Calu3 (cell line): ENCODE measurements around the gene RNF130. TPM values are rescaled to one million over a fixed set of nuclear protein-coding genes. Genes with fewer than 3 reads are reported as not detected.

ENCODE experiments used
- BruUV-seq: library from RNA; stranded (reverse); fragments of 400-500 nt; replicated peaks from 2 replicates; lab custom pipeline; 2021; lab: Mats Ljungman, UMichigan
- CTCF ChIA-PET: fragments of 300-600 bp; sonication (Branson Sonifier 250); formaldehyde crosslinking; loops from one replicate; lab custom pipeline; 2022; ENCODE audit warnings: antibody characterized with exemption; lab: Charles Lee
- DNase-seq: peaks from one replicate; pipeline ENCODE4 v3.0.0; 2022
- H3K27ac Mint-ChIP-seq: one replicate; pipeline ENCODE4 v1.8.0; 2022; ENCODE audit warnings: mixed read lengths; ENCODE audit not compliant: unreplicated experiment
- H3K27me3 Mint-ChIP-seq: one replicate; pipeline ENCODE4 v1.8.0; 2022; ENCODE audit warnings: mixed read lengths; ENCODE audit not compliant: unreplicated experiment
- H3K36me3 Mint-ChIP-seq: one replicate; pipeline ENCODE4 v1.8.0; 2022; ENCODE audit warnings: mild to moderate bottlenecking, moderate library complexity, mixed read lengths; ENCODE audit not compliant: insufficient read depth, unreplicated experiment
- H3K4me1 Mint-ChIP-seq: one replicate; pipeline ENCODE4 v1.8.0; 2022; ENCODE audit warnings: mild to moderate bottlenecking, low read depth, mixed read lengths; ENCODE audit not compliant: unreplicated experiment
- H3K4me3 Mint-ChIP-seq: one replicate; pipeline ENCODE4 v1.8.0; 2022; ENCODE audit warnings: mild to moderate bottlenecking, low read depth, moderate library complexity, mixed read lengths; ENCODE audit not compliant: unreplicated experiment
- H3K9me3 Mint-ChIP-seq: one replicate; pipeline ENCODE4 v1.8.0; 2022; ENCODE audit warnings: low read depth, mixed read lengths; ENCODE audit not compliant: unreplicated experiment
- CTCF ChIP-seq: fragments of 200-600 bp; IDR thresholded peaks from one replicate; pipeline ENCODE4 v1.8.0; 2022; ENCODE audit warnings: antibody characterized with exemption; ENCODE audit not compliant: unreplicated experiment
- intact Hi-C: fragments of 100-400 bp; cut with micrococcal nuclease; formaldehyde crosslinking; loops from one replicate; pipeline ENCODE4 v1.10.0; 2022; ENCODE audit not compliant: unreplicated experiment
- total RNA-seq: library from RNA; stranded (reverse); gene quantifications from 2 replicates; pipeline ENCODE4 v1.2.3, GENCODE V29; 2022

The RNF130 gene
- total RNA-seq, 1 experiment from 2014 or later, result 34.0 TPM

- H3K27me3 Mint-ChIP-seq, result peaks cover under 1% of the 10 kb centered on the region
- DNase-seq, result no peak
- CTCF ChIA-PET, result no interaction called here
- H3K9me3 Mint-ChIP-seq, result peaks cover 7% of the 10 kb centered on the region
- peaks cover 8% of the 10 kb centered on the region for H3K4me1 Mint-ChIP-seq
- H3K36me3 Mint-ChIP-seq, result peaks cover 22% of the 10 kb centered on the region
- H3K27ac Mint-ChIP-seq, result no peak overlapping the region
- BruUV-seq, result no TSS peak
- no peak overlapping the region for H3K4me3 Mint-ChIP-seq
- TF ChIP-seq CTCF, result no peak
- intact Hi-C loops, result no loop called here
Observed at GRCh38 chr5:180067986-180068385, 3.6 kb downstream of the RNF130 start.

GRCh38 chr5:180060192-180060591 lies 11.4 kb downstream of the RNF130 start:
- Mint-ChIP-seq H3K27ac (no peak overlapping the region), H3K36me3 (no peaks in the 10 kb centered on the region), H3K9me3 (peaks cover 3% of the 10 kb centered on the region), H3K4me1 (peaks cover 8% of the 10 kb centered on the region), H3K27me3 (no peaks in the 10 kb centered on the region), H3K4me3 (no peak overlapping the region)
- CTCF ChIA-PET, result interaction anchor here (0.7 kb wide), 1 partner anchor 149 kb away, joined by 3 read pairs; no protein-coding TSS in a partner anchor
- BruUV-seq, result no TSS peak
- no peak for DNase-seq
- no peak for TF ChIP-seq CTCF
- intact Hi-C loops, result no loop called here

DNA sequence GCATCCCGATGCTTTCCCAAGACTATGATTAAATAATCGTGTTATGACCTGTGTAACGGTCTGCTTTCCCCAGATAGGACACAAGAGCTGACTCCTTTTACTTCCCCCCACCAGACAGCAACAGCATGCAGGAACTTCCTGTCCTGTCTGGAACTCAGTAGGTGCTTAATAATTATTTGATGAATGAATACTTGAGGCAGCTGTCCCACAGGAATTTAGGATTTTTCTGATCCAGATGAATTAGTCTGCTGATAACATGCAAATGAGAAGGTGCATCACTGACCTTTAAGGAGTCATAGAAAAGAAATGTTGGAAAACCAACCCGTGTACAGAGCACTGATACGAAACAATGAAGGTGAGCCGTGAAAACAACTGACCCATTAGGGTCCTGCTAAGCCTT lies 12.2 kb downstream of the RNF130 start:
- Mint-ChIP-seq H3K9me3 (peaks cover 3% of the 10 kb centered on the region), H3K36me3 (no peaks in the 10 kb centered on the region), H3K4me1 (peaks cover 8% of the 10 kb centered on the region), H3K27me3 (no peaks in the 10 kb centered on the region), H3K4me3 (no peak overlapping the region), H3K27ac (no peak overlapping the region)
- DNase-seq, result no peak
- intact Hi-C loops, result no loop called here
- no peak for TF ChIP-seq CTCF
- CTCF ChIA-PET, result no interaction called here
- BruUV-seq, result no TSS peak

GRCh38 chr5:180056153-180056552 lies 15.4 kb downstream of the RNF130 start:
- Mint-ChIP-seq H3K4me1 (peaks cover 8% of the 10 kb centered on the region), H3K4me3 (no peak overlapping the region), H3K36me3 (no peaks in the 10 kb centered on the region), H3K9me3 (no peaks in the 10 kb centered on the region), H3K27me3 (no peaks in the 10 kb centered on the region), H3K27ac (no peak overlapping the region)
- DNase-seq, result no peak
- CTCF ChIA-PET, result no interaction called here
- no peak for TF ChIP-seq CTCF
- BruUV-seq, result no TSS peak
- intact Hi-C loops, result no loop called here
